DMS53 (cell line): ENCODE data around the gene LRRC57.
"Not testable (repeated sequence)": the region's sequence is repeated elsewhere in the genome, so short reads cannot be mapped to it uniquely, and the experiment has no call there.

Source experiments
- DNase-seq: peaks from one replicate; lab custom pipeline; 2025; lab: John Stamatoyannopoulos, UW

The LRRC57 gene

DNA sequence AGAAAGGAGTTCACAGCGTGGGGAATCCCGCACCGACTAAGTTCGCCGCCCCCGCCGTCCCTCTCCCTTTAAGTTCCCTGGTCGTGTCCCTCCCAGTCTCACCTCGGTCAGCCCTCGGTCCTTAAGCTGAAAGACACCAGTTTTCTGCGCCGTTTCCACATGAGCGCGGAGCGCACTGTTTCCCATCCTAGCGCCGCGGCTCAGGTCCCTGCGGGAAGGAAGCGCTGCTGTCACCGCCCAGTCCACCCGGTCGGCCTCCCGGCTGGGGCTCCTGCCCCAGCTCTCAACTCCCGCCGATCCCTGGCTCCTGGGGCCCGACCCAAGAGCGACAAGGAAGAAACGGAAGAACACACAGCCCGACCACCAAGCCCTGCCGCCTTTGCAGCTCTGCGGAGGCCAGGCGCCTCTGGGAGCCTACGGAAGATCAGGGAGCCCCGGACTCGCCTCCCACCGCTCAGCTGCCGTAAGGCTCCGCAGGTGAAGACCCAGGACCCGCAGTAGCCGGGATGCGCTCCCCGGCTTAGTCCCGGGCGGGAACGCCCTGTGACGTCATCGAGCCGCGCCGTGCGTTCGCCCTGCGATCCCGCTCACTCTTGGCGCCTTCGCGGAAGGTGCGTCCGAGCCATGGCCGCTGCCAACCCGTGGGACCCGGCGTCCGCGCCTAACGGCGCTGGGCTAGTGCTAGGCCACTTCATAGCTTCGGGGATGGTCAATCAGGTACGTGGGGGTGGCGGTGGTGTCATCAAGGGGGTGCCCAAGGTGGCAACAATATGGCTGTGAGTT lies at the start of gene LRRC57, which contains the start of gene HAUS2:
Gene LRRC57 (minus strand): TSS at position 545 of the 783 bp plus-strand sequence. CDS start 359 bp downstream, at position 186.
Gene HAUS2 (plus strand): TSS at position 590 of the 783 bp plus-strand sequence. CDS start 35 bp downstream, at position 625.
- peak; percentile 92 for DNase-seq

DNA sequence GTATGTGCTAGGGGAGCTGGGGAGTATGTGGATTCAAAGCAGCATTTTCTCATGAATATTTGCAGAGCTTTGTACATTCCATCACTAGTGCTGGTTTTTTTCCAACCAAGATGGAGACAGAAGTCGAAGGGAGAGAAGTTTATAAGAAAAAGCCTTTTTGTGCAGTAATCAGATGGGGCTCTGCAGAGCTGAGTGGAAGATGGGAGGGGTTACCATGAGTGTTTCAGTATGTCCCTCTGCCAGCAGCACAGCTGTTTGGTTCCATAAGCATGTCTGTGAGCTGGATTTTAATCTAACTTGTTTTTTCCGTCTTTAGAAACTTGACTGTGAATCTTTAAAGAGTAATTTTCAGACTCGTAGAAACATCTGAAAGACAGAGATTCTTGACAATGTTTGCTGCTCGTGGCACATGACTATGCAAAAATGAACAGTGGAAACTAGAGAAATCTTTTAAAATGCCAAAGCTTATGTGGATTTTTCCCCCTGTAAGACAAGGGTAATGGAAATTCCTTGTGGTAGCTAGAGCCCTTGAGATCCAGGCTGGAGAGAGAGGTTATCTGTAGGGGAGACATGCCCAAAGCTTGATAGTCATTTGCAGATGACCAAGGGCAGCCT lies 47.1 kb upstream of the LRRC57 start:
- DNase-seq: no peak

DNA sequence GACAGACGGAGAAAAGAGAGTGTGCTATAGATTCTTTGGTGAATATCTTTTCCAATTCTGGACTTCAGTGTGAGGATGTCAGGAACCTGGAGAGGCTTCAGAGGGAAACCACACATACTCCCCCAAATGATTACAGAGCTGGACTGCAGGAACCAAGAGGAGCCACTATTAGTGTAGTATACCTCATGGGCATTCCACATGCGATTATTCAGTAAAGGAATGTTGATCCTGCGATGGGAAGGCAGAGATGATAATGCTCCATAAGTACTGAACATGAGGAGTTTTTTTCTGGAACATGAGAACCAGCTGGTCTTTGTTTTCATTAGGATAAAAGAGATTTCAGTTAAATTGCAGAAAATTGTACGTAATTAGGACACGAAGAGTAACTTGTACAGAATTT lies 45.5 kb upstream of the LRRC57 start:
- no peak for DNase-seq

DNA sequence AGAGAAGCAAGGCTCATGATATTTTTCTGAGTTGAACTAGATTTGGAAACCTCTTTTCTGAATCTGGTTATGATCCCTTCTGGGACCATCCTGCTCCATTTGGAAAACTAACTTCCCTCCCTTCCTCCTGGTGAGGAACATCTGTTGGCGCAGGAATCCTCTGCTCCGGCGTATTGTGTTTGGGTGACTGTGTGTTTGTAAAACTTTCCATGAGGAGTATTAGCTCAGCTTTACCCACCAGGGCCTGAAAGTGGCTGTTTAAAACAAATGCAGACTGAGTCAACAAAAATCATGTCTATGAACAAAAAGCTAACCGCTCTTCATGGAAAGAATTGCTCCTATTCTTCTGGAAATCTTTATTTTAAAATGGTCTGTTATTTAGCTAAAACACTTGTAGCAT lies 44.5 kb upstream of the LRRC57 start:
- no peak for DNase-seq

DNA sequence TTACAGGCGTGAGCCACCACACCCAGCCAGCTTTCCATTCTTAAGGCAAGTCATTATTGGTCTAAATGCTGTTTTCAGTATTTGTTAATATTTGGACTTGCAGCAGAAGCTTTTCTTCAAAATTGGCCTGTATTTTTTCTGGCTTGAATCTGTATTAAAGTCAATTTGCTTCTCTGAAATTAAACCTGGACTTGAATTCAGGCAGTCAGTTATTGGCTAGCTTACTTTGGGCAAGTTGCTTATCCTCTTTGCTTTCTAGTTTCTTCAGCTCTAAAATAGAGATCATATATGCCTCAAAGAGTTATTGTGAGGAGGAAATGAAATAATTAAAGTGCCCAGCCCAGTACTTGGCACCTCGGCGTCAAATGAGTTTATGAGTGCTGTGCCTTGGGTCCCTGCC lies 44.1 kb upstream of the LRRC57 start:
- DNase-seq: no peak

DNA sequence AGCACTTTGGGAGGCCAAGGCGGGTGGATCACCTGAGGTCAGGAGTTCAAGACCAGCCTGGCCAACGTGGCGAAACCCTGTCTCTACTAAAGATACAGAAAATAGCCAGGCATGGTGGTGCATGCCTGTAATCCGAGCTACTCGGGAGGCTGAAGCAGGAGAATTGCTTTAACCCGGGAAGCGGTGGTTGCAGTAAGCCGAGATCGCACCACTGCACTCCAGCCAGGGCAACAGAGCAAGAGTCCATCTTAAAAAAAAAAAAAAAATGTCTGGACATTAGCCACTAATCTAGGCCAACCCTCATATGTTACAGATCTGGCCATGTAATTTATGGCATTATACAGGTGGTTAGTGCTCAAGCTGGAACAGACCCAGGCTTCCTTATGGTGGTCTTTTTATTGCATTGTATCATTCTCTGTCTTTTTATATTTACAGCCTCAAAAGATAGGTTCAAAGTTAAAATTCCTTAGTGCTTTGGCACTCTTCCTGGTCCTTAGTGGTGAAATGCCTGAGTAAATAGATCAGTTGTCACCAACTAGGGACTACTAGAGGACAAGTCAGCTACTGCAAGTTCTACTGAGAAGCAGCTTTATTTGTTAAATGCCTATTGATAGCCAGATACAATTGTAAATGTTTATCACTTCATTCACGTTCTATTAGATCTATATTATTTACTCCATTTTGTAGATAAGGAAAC lies 42.8 kb upstream of the LRRC57 start:
- peak; percentile 64 for DNase-seq

DNA sequence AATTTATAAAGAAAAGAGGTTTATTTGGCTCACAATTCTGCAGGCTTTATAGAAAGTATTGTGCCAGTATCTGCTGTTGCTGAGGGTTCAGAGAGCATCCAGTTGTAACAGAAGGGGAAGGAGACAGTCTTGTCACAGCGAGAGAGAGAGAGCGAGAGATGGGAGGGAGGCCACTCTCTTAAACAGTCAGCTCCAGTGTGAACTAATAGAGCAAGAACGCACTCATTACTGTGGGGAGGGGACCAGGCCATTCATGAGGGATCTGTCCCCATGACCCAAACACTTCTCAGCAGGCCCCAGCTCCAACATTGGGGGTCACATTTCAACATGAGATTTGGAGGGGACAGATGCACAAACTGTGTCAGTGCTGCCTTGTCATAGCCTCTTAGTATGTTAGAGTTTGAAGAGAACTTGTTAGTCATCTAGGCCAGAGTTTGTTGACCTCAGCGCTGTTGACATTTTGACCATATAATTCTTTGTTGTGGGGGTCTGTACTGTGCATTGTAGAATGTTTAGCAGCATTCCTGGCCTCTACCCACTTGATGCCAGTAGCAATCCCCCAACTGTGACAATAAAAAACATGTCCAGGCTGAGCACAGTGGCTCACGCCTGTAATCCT lies 42.1 kb upstream of the LRRC57 start:
- DNase-seq: no peak

DNA sequence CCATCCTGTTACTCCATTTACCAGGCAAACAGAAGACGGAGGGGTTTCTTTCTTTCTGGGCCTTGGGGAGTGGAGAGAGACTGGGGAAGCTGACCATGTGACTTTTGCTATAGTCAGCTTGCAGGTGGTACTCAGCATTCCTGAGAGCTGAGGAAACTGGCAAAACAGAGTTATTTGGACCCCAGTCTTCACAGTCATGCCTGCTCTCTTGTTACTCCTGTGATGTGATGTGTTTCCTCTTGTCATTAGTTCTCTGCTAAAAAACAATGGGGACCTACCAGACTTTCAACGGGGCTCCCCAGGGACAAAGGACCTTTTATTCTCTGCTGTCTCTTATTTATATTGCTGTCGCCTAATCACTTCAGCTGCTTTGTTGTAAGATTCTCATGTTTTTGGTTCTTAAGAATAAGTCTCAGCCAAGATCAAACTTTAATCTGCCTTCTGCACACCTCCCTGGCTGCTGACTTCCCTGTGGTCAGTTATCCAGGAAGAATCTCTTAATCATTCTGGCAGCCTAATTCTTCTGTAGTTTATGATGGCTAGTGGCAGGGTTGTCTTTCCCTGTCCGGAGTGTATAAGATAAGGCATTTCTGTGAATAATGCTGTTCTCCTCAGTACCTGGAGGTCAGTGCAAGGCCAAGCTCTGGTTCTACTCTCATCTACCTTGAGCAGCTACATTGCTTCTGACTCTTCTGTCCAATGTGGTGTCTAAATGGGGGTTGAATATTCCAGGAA lies 35.6 kb upstream of the LRRC57 start:
- DNase-seq: no peak

DNA sequence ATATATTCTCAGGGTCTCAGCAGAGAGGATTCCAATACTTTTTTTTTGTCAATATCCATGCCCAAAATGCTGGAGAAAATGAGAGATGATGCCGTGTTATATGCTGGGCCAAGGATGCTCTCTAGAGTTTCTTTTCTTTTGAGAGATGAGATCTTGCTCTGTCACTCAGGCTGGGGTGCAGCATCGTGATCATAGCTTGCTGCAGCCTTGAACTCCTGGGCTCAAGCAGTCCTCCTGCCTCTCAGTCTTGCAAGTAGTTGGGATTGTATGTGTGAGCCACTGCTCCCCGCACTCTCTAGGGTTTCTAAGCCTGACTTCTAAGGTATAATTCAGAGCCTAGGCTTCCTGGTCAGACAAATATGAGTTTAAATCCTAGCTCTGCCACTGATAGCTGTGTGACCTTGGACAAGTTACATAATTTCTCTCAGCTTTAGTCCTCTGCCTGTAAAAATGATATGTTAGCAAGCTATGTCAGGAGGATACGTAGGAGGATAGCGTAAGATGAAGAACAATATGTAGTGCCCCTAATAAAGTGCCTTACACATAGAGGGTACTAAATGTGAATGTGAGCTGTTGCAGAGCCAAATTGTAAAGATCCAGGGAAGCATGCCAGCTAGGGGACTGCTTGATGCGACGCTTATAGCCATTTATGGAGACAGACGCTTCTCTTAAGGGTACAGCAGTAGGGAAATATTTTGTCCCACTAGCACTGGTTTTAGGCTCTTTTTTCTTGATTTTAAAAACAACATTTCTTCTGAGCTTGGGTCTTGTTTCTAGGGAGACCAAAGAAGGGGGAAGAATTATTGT lies 34.2 kb upstream of the LRRC57 start:
- no peak for DNase-seq

DNA sequence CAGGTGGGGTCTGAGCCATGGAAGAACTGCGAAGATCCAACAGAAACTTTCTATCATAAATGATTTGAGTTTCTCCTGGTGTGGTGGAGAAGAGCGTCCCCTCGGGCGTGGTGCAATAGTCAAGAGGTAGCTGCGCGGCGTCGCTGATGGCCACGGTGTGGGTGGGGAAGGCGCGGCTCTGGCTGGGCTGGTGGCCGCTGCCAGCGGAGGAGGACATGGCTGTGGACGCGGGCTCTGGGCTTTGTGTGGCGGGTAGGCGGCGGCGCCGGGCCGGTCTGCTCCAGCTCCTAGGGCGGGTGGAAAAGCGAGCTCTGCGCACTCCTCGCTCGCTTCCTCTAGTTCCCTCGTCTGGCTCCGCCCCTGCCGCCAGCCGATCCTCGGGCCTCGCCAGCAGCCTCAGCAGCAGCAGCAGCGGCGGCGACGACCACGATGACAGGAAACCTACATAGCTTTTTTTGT lies 32.7 kb upstream of the LRRC57 start:
- peak; percentile 90 for DNase-seq

DNA sequence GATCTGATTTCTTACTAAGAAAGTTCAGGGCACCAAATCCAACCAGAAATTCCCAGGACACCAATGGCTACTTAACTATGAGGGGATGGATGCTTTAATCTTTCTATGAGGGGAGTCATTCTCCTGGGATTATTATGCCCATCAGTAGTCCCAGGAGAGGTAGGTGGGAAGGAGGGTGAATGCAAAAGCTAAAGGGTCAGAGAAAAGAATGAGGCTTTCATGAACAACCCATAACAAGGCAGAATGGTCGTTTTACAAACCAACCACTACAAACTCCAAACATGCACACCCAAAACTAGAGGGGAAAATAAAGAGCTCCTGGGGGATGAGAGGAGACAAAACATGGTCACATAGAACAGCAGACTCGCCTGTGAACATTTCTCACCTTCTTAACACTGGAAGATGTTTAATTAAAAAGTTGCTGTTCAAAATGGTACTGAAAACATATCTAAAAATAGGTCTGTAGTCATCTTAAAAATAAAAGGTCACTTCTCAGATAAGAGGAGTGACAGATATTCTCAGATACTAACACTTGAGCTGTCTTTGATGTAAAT lies 30.5 kb upstream of the LRRC57 start:
- DNase-seq: no peak

DNA sequence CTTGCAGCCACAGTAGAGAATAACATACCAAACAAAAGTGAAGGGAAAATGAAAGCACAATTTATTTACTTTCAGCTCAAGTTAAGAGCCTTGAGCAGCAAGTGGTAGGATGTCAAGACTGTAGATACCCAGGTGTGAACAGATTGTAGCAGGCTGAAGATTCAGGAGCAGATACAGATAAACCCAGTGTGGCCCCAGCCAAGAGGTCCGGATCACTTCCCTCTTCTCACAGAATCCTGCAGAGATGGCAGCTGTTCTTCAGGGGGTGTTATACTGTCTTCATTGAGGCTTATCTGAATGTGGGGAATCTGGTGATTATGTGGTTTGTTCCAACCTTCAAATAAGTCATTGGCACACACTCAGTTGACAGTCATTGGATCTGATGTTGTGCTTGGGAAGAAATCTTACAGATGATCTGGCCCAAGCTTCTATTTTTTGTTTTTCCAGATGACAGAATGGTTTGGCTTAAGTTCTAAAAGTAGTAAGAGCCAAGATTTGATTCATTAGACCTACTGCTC lies 29.0 kb upstream of the LRRC57 start:
- peak; percentile 7 for DNase-seq

DNA sequence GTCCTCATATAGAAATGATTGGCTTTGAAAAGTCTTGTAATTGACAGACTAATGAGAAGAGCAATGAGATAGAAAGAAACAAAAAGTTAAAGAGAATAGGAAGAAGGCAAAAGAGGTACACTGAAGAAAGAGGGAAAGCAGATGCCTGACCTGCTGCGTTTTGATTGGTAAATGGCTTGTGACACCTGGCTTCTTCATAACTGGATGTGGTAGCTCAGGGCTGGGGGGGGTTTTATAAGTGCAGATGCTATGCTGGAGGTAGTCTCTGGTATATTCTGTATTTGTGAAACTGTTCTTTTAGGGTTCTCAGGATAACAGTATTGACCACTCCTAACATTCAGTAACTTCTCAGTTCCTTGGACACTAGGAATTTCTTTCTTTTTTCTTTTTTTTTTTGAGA lies 28.2 kb upstream of the LRRC57 start:
- DNase-seq: no peak

DNA sequence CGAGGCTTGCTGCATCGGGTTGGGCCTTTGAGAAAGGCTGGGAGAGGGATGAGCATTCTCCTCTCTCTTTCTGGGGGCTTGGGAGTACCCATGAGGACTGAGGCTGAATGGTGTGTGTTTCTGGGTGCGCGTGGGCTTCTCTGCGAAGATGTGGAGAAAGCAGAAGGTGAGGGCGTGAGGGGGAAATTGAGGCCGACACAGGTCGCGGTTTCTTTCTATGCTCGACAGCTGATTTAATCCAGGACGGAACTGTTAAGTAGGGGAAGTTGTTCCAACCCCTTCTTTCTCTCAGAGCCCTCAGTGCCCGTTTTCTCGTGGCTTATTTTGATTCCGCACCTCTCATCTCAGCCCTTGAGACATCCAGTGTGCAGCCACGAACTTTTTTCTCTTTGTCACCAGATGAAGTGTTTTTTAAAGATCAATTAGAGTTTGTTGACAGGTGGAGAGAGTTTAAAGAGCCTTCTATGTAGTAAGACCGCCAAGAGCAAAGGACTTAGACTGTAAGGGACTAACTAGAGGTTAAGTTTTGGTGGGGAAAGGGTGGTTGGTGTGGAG lies 27.5 kb upstream of the LRRC57 start:
- peak; percentile 24 for DNase-seq

DNA sequence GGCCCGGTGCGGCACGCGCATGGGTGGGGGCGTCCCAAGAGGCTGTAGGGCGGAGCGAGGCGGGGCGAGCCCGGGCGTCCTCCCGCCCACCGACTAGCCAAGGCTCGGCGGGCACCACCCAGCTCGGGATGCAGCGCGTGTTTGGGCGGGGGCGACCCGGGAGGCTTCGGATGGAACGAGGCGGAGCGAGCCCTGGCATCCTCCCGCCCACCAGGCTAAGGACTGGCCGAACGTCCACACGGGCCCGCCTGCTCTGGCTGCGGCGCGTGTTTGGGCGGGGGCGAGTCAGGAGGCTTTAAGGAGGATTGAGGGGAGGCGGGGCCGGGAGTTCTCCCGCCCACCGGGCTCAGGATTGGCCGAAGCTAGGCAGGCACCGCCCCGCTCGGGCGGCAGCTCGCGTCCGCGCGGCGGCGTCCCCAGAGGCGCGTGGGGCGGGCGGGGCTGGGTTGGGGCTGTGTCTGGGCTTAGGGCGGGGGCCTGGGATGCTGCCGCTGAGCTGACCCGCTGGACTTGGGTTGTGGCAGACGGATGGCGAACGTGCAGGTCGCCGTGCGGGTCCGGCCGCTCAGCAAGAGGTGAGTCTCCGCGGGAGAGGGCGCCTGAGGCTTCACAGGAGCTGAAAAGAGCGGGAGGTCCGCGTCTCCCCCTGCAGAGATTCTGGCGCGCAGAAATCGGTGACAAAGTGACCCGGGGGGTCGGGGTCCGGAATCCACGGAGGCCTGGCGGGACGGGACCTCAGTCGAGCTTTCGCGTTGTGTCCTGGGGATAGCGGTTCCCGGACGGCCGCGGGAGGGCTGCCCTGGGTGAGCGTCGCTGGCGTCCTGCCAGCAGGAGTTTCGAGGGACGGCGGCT lies 26.8 kb upstream of the LRRC57 start, which contains the start of gene STARD9:
Gene STARD9 (plus strand): TSS at position 419 of the 852 bp plus-strand sequence. CDS start 110 bp downstream, at position 529.
- peak; percentile 98 for DNase-seq

DNA sequence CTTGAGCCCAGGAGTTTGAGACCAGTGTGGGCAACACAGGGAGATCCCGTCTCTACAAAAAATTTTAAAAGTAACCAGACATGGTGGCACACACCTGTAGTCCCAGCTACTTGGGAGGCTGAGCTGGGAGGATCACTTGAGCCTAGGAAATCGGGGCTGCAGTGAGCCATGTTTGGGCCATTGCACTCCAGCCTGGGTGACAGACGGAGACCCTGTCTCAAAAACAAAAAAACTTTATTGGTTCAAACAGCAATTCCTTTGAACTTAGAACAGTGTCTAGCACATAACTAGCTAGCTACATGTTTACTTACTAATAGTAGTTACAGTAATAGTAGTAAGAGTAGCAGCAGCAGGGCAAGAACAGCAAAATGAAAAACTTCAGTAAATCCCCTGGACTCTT lies 10.1 kb upstream of the LRRC57 start:
- DNase-seq: no peak

DNA sequence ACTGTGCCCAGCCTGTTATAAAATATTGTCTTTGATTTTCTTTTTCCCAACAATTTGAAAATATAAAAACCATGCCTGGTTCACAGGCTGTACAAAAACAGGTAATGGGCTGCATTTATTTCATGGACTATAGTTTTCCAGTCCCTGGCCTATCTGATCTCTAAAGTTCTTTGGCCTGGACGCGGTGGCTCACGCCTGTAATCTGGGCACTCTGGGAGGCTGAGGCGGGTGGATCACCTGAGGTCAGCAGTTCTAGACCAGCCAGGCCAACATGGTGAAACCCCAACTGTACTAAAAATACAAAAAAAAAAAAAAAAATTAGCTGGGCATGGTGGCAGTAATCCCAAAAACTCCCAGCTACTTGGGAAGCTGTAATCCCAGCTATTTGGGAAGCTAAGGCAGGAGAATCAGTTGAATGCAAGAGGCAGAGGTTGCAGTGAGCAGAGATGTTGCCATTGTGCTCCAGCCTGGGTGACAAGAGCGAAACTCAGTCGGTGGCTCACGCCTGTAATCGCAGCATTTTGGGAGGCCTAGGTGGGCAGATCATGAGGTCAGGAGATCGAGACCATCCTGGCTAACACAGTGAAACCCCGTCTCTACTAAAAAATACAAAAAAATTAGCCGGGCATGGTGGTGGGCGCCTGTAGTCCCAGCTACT lies 8.1 kb upstream of the LRRC57 start:
- not testable (repeated sequence) for DNase-seq

DNA sequence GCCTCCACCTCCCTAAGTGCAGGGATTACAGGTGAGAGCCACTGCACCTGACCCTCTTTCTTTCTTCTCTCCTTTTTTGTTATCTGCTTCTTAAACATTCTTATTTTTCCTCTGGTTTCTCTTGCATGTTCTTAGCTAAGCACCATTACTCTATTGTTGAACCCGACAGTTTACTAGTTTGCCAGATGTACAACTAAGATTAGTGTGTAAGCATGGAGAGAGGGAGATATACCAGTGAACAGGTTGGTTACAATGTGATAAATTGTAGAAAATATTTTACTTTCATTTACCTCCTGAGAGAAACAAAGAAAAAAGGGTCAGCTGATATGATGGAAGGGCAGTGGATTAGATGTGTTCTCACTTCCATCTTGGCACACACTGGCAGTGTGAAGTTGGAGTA lies 5.0 kb upstream of the LRRC57 start:
- DNase-seq: no peak
